ENCODE measurements around the gene CYTH3. TPM values are rescaled to one million over a fixed set of nuclear protein-coding genes. Genes with fewer than 3 reads are reported as not detected.

CYTH3 gene
- total and polyA plus RNA-seq, 2 of the 13 experiments (the other 11 are each of a cell fraction or from before 2014, with no cell fraction given): 3.1 to 3.8 TPM

- H3K27me3 ChIP-seq (ENCODE audit: control insufficient read depth in 1 of 2, insufficient read depth in 2 of 2, low read length in 2 of 2): no peaks in the 10 kb centered on the region
- POLR2A ChIA-PET: no interaction called here
- no peak overlapping the region for H3K4me2 ChIP-seq (ENCODE audit: low read depth, low read length)
- no peaks in the 10 kb centered on the region for H4K20me1 ChIP-seq (ENCODE audit: insufficient read depth, low read length)
- DNase-seq (ENCODE audit: low spot score) (no peak), FAIRE-seq (no peak), ATAC-seq (no peak)
- H3K9me3 ChIP-seq (ENCODE audit: low read length): no peaks in the 10 kb centered on the region
- BruUV-seq (replicated peaks): no TSS peak
- H3K9ac ChIP-seq (ENCODE audit: insufficient read depth, low read depth, low read length): no peak overlapping the region
- no peak overlapping the region for H3K4me3 ChIP-seq (replicated peaks in 1 of 3; ENCODE audit: insufficient read depth in 1 of 3, low read depth in 2 of 3, low read length in 3 of 3)
- CTCF ChIA-PET (ENCODE audit: low intra/inter-chr PET ratio, low total read pairs): no interaction called here
- no peak overlapping the region for H2AFZ ChIP-seq (ENCODE audit: low read length)
- H3K4me1 ChIP-seq (ENCODE audit: insufficient read depth, low read length): no peaks in the 10 kb centered on the region
- intact Hi-C loops (cut with micrococcal nuclease; ENCODE audit: unreplicated experiment) (no loop called here), in situ Hi-C loops (cut with HindIII; ENCODE audit: extremely low pct_ligation_motif_present, low pct_unique_long_range_greater_than_20kb) (no loop called here)
- peaks cover 5% of the 10 kb centered on the region for H3K79me2 ChIP-seq (ENCODE audit: insufficient read depth, low read length)
- no peak overlapping the region for H3K27ac ChIP-seq (ENCODE audit: extremely low read length, insufficient read depth, low read length)
- WGBS (ENCODE audit: low lambda C conversion rate): 93% methylated on average over 2 of the region's 2 CpGs
- H3K36me3 ChIP-seq (replicated peaks in 1 of 2; ENCODE audit: control insufficient read depth in 1 of 2, insufficient read depth in 2 of 2, low read length in 2 of 2): peaks cover 24 to 81% of the 10 kb centered on the region in 2 experiments
- TF ChIP-seq ZNF460 (CRISPR knock-in tag; IDR thresholded peaks at IDR 0.05; ENCODE audit: borderline replicate concordance): no peak
- no peak for TF ChIP-seq NFRKB (IDR thresholded peaks at IDR 0.05)
- TF ChIP-seq ZNF570 (CRISPR knock-in tag; IDR thresholded peaks at IDR 0.05; ENCODE audit: borderline replicate concordance): no peak
- TF ChIP-seq, protein P1, sequence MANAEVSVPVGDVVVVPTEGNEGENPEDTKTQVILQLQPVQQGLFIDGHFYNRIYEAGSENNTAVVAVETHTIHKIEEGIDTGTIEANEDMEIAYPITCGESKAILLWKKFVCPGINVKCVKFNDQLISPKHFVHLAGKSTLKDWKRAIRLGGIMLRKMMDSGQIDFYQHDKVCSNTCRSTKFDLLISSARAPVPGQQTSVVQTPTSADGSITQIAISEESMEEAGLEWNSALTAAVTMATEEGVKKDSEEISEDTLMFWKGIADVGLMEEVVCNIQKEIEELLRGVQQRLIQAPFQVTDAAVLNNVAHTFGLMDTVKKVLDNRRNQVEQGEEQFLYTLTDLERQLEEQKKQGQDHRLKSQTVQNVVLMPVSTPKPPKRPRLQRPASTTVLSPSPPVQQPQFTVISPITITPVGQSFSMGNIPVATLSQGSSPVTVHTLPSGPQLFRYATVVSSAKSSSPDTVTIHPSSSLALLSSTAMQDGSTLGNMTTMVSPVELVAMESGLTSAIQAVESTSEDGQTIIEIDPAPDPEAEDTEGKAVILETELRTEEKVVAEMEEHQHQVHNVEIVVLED (CRISPR knock-in tag; IDR thresholded peaks at IDR 0.05; ENCODE audit: borderline replicate concordance): no peak
- TF ChIP-seq ZNF446 (CRISPR knock-in tag; IDR thresholded peaks at IDR 0.05): no peak
- TF ChIP-seq RNF2 (conservative IDR thresholded peaks at IDR 0.05; ENCODE audit: low read depth): no peak
- TF ChIP-seq ZNF782 (CRISPR knock-in tag; IDR thresholded peaks at IDR 0.05; ENCODE audit: borderline replicate concordance): no peak
- no peak for TF ChIP-seq ATF1 (CRISPR knock-in tag; IDR thresholded peaks at IDR 0.05)
- TF ChIP-seq GZF1 (CRISPR knock-in tag; IDR thresholded peaks at IDR 0.05): no peak
- TF ChIP-seq LRRFIP1 (CRISPR knock-in tag; conservative IDR thresholded peaks at IDR 0.05): no peak
- no peak for TF ChIP-seq LCORL (IDR thresholded peaks at IDR 0.05)
- TF ChIP-seq LCORL (CRISPR knock-in tag; IDR thresholded peaks at IDR 0.05): no peak
- TF ChIP-seq, protein P2, sequence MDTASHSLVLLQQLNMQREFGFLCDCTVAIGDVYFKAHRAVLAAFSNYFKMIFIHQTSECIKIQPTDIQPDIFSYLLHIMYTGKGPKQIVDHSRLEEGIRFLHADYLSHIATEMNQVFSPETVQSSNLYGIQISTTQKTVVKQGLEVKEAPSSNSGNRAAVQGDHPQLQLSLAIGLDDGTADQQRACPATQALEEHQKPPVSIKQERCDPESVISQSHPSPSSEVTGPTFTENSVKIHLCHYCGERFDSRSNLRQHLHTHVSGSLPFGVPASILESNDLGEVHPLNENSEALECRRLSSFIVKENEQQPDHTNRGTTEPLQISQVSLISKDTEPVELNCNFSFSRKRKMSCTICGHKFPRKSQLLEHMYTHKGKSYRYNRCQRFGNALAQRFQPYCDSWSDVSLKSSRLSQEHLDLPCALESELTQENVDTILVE (CRISPR knock-in tag; IDR thresholded peaks at IDR 0.05): no peak
- no peak for TF ChIP-seq ZNF75D (CRISPR knock-in tag; IDR thresholded peaks at IDR 0.05; ENCODE audit: borderline replicate concordance)
Observed at GRCh38 chr7:6116211-6116610, 156.2 kb downstream of the CYTH3 start.
